HT1080 (cell line): ENCODE data around the gene ITGB7. TPM values are rescaled to one million over a fixed set of nuclear protein-coding genes. Genes with fewer than 3 reads are reported as not detected.

Source experiments
- DNase-seq: peaks from one replicate; pipeline ENCODE4 v3.0.0-alpha.2; 2015; ENCODE audit warnings: low read depth
- total RNA-seq: library from RNA; depleted of rRNA; stranded (reverse); fragments of >200 nt; shearing (Covaris generic); gene quantifications from 2 replicates; pipeline ENCODE4 v1.2.3, GENCODE V29; 2014

ITGB7 gene
- total RNA-seq, 1 experiment from 2014 or later: not detected

GRCh38 chr12:53231671-53231920, 24.5 kb upstream of the ITGB7 start:
- no peak for DNase-seq

GRCh38 chr12:53230108-53230845, 23.2 kb upstream of the ITGB7 start:
- no peak for DNase-seq

GRCh38 chr12:53229454-53229853, 22.4 kb upstream of the ITGB7 start:
- DNase-seq: no peak

- no peak for DNase-seq
Observed at GRCh38 chr12:53227836-53228235, 20.8 kb upstream of the ITGB7 start.

GRCh38 chr12:53227341-53227740, 20.3 kb upstream of the ITGB7 start:
- DNase-seq: no peak

- no peak for DNase-seq
Observed at GRCh38 chr12:53226815-53227214, 19.8 kb upstream of the ITGB7 start.

GRCh38 chr12:53225635-53226424, 18.8 kb upstream of the ITGB7 start:
- DNase-seq: no peak

- no peak for DNase-seq
Observed at GRCh38 chr12:53224897-53225634, 18.0 kb upstream of the ITGB7 start.

- DNase-seq: no peak
Observed at GRCh38 chr12:53224061-53224896, 17.2 kb upstream of the ITGB7 start.

GRCh38 chr12:53223389-53224060, 16.5 kb upstream of the ITGB7 start:
- peak; percentile 58 for DNase-seq

- DNase-seq: no peak
Observed at GRCh38 chr12:53222806-53223261, 15.8 kb upstream of the ITGB7 start.

- DNase-seq: no peak
Observed at GRCh38 chr12:53222170-53222721, 15.2 kb upstream of the ITGB7 start.

- DNase-seq: peak; percentile 54
Observed at GRCh38 chr12:53221203-53222080, 14.4 kb upstream of the ITGB7 start.

GRCh38 chr12:53220694-53221202, 13.7 kb upstream of the ITGB7 start:
- peak; percentile 94 for DNase-seq

- DNase-seq: peak; percentile 66
Observed at GRCh38 chr12:53219956-53220693, 13.1 kb upstream of the ITGB7 start.

- no peak for DNase-seq
Observed at GRCh38 chr12:53219292-53219955, 12.4 kb upstream of the ITGB7 start.

- DNase-seq: no peak
Observed at GRCh38 chr12:53218551-53219291, 11.7 kb upstream of the ITGB7 start.
